ENCODE results near the gene NABP2.
A peak's percentile ranks its signal among the peaks of the same experiment; 100 is the strongest.

The NABP2 gene

DNA sequence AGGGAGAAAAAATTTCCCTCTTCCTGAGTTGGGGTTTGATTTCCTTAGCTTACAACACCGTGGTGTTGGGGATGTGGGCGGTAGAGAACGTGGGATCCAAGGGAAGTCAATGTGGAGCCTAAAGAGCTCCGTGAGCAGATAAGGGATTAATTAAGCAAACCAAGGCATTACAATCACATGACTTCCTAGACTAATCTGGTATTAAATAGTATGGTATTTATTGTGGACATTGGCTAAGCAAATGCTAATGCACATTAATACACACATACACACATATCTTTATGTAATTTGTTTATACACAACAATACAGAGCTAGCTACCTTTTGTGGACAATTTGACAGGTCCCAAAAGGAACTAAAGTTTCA is 1.6 kb upstream of the NABP2 start:
- no peak for DNase-seq (ENCODE audit: low read depth)
- peak overlapping the region; percentile 77 for H3K4me3 ChIP-seq (ENCODE audit: low read depth, low read length)
- TF ChIP-seq, protein P1, sequence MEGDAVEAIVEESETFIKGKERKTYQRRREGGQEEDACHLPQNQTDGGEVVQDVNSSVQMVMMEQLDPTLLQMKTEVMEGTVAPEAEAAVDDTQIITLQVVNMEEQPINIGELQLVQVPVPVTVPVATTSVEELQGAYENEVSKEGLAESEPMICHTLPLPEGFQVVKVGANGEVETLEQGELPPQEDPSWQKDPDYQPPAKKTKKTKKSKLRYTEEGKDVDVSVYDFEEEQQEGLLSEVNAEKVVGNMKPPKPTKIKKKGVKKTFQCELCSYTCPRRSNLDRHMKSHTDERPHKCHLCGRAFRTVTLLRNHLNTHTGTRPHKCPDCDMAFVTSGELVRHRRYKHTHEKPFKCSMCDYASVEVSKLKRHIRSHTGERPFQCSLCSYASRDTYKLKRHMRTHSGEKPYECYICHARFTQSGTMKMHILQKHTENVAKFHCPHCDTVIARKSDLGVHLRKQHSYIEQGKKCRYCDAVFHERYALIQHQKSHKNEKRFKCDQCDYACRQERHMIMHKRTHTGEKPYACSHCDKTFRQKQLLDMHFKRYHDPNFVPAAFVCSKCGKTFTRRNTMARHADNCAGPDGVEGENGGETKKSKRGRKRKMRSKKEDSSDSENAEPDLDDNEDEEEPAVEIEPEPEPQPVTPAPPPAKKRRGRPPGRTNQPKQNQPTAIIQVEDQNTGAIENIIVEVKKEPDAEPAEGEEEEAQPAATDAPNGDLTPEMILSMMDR (IDR thresholded peaks at IDR 0.05; ENCODE audit: insufficient read depth, low read depth, low read length, missing control alignments), result no peak

DNA sequence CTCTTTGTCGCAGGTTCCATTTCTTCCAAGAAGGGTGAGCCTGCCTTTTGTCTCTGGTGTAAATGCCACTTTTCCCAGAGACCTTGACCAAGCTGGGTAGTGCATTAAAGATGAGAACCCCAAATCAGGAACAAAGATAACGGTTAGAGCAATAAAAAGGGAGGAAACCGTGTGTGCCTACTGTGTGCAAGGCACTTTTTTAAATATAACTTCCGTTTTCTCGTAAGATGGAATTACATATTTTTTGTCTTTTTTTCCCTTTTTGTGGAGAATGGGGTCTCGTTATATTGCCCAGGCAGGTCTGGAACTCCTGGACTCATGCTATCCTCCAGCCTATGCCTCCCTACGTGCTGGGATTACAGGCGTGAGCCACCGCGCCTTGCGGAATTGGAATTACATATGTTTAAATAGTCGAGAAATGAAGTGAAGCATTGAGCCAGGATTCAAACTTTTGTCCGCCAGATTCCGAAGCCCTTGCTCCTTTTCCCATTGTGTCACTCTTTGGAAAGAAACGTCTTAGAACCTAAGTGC is 506 bp upstream of the NABP2 start:
- DNase-seq (ENCODE audit: low read depth), result no peak
- TF ChIP-seq, protein P1 (IDR thresholded peaks at IDR 0.05; ENCODE audit: insufficient read depth, low read depth, low read length, missing control alignments), result no peak
- peak overlapping the region; percentile 60 for H3K4me3 ChIP-seq (ENCODE audit: low read depth, low read length)

DNA sequence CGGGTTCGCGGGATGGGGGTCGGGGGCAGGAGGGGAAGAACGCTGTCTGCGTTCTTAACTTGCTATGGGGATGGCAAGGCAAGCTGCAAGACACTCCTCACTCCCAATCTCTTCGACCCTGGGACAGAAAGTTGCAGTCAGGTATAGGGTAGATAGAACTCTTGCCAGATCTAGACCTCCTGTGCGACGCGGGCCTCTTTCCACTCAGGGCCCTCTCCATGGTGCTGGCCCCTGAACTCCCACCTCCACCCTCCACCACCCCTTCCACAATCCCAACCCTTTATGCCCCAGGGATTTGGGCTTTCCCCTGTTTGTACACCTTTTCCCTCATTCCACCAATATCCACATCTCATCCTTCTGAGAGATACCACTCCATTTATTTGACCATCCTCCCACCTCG is 812 bp downstream of the NABP2 start:
- peak overlapping the region; percentile 60 for H3K4me3 ChIP-seq (ENCODE audit: low read depth, low read length)
- DNase-seq (ENCODE audit: low read depth), result no peak
- TF ChIP-seq, protein P1 (IDR thresholded peaks at IDR 0.05; ENCODE audit: insufficient read depth, low read depth, low read length, missing control alignments), result no peak

DNA sequence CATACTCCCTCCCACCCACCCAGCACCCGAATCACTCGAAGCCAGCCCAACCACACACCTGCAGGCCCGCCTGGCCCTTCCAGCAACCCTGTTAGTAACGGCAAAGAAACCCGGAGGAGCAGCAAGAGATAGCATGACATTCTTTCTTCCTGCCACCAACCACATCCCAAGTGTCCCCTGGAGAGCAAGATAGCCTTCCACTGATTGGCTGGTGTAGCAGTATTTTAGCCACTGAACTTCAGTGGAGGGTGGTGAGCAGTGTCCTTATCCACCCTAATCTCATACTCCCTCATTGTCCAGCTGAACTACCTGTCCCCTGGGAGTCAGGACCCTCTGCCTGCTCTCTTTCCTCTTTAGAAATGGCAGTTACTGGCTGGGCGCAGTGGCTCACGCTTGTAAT is 4.9 kb downstream of the NABP2 start:
- no peak overlapping the region for H3K4me3 ChIP-seq (ENCODE audit: low read depth, low read length)
- TF ChIP-seq, protein P1 (IDR thresholded peaks at IDR 0.05; ENCODE audit: insufficient read depth, low read depth, low read length, missing control alignments), result no peak
- DNase-seq (ENCODE audit: low read depth), result no peak

DNA sequence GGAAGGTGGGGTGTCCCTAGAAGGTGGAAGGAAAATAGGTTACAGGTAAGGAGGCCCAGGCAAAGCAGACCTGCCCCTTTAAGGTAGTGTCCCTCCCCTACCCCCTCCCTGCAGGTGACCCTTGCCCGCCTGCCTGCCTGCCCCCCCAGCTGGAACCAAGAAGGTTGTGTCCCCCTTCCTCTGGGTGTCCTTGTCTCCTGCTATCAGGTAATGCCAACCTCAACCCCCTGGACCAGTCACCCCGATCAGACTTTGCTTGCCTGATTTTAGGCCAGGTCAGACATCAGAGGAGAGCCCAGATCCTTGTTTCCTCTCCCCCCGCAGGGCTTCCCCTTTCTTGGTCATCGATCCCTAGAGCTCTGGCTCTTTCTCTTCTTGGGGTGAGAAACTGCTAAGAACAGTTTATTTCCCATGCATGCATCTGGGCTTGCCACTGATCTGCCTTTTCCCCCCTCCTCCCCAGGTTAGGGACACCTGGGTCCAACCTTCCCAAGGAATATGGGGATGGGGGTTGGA is 5.8 kb downstream of the NABP2 start, which contains the start of gene SLC39A5:
SLC39A5 (plus strand) TSS at position 136 of the 516 bp plus-strand sequence. CDS start 1,224 bp downstream, outside the sequence.
- H3K4me3 ChIP-seq (ENCODE audit: low read depth, low read length), result no peak within 1 kb of the TSS
- no peak for DNase-seq (ENCODE audit: low read depth)
- TF ChIP-seq, protein P1 (IDR thresholded peaks at IDR 0.05; ENCODE audit: insufficient read depth, low read depth, low read length, missing control alignments), result no peak

DNA sequence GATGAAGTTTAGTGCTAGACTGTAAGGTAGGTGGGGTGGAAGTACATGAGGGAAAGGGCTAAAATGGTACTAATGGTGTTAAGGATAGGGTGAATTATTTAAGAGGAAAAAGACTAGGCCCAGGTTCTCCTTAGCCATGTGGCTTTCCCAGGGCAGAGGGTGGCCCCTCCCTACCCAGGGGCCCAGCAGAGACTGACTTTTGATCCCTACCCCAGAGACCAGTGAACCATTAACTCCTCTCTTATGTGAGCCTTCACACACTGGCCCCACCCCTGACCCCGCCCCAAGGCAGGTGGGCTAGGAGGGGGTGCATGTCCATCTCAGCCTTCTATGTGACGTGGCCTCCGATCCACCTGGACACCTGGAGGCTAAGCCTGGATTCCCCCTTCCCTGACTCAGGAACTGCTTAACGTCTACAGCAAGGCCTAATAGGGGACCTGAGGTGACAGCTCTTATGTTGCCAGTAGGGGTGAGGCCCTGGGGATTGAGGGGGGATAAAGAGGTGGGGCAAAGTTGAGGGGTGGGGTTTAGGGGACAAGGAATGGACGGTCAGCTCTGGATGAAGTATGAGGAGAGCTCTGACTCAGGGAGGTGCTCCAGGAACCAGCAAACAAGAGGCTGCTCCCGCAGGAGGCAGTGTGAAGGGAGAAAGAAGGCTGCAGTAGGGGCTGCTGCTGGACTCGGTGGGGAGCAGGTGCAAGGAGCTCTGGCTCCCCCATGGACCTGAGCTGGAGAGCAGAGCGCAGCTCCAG is 6.5 kb downstream of the NABP2 start:
- TF ChIP-seq, protein P1 (IDR thresholded peaks at IDR 0.05; ENCODE audit: insufficient read depth, low read depth, low read length, missing control alignments), result no peak
- no peak overlapping the region for H3K4me3 ChIP-seq (ENCODE audit: low read depth, low read length)
- DNase-seq (ENCODE audit: low read depth), result no peak

Data from GM12865 (cell line).